ENCODE measurements around the gene PRDX5. TPM values are rescaled to one million over a fixed set of nuclear protein-coding genes. Genes with fewer than 3 reads are reported as not detected.
A peak's percentile ranks its signal among the peaks of the same experiment; 100 is the strongest.

PRDX5 gene
- total RNA-seq, 2 experiments from 2014 or later = 31.7 to 33.1 TPM

- Mint-ChIP-seq H3K4me1 (ENCODE audit: low read depth) (peaks cover 19% of the 10 kb centered on the region), H3K36me3 (ENCODE audit: low read depth) (no peaks in the 10 kb centered on the region), H3K27ac (no peak overlapping the region), H3K9me3 (no peaks in the 10 kb centered on the region), H3K27me3 (peaks cover 81% of the 10 kb centered on the region), H3K4me3 (no peak overlapping the region)
- peaks cover 0 to 22% of the 10 kb centered on the region in 2 experiments for H3K9me3 ChIP-seq (ENCODE audit: control insufficient read depth in 1 of 2, insufficient read depth in 1 of 2, low read length in 2 of 2)
- no peak overlapping the region for H3K4me3 ChIP-seq (ENCODE audit: low read length)
- no peak overlapping the region for H3K27ac ChIP-seq (ENCODE audit: low read depth in 1 of 2, low read length in 2 of 2)
- H3K36me3 ChIP-seq (ENCODE audit: insufficient read depth, low read length) = no peaks in the 10 kb centered on the region
- H3K4me1 ChIP-seq (ENCODE audit: insufficient read depth, low read length) = peaks cover 44% of the 10 kb centered on the region
- ChIA-PET POLR2A (no interaction called here), CTCF (interaction anchor here (1.4 kb wide), 1 partner anchor 24 kb away, joined by 3 read pairs; no protein-coding TSS in a partner anchor)
- DNase-seq (no peak), ATAC-seq (ENCODE audit: poor library complexity) (no peak)
- intact Hi-C loops (cut with DNase I, micrococcal nuclease) = no loop called here
- TF ChIP-seq CTCF (IDR thresholded peaks at IDR 0.05) = no peak
- peaks cover 79 to 92% of the 10 kb centered on the region in 2 experiments for H3K27me3 ChIP-seq (ENCODE audit: control insufficient read depth in 1 of 2, insufficient read depth in 2 of 2, low read length in 2 of 2)
Measured at GRCh38 chr11:64295760-64296159, 22.2 kb upstream of the PRDX5 start.

GRCh38 chr11:64296236-64296635, 21.7 kb upstream of the PRDX5 start:
- Histone ChIP-seq H3K27me3 (ENCODE audit: control insufficient read depth in 1 of 2, insufficient read depth in 2 of 2, low read length in 2 of 2) (peaks cover 78 to 92% of the 10 kb centered on the region in 2 experiments), H3K4me1 (ENCODE audit: insufficient read depth, low read length) (peaks cover 44% of the 10 kb centered on the region), H3K27ac (ENCODE audit: low read depth in 1 of 2, low read length in 2 of 2) (no peak overlapping the region), H3K9me3 (ENCODE audit: control insufficient read depth in 1 of 2, insufficient read depth in 1 of 2, low read length in 2 of 2) (peaks cover 0 to 21% of the 10 kb centered on the region in 2 experiments), H3K36me3 (ENCODE audit: insufficient read depth, low read length) (no peaks in the 10 kb centered on the region), H3K4me3 (ENCODE audit: low read length) (no peak overlapping the region)
- H3K4me3 Mint-ChIP-seq = no peak overlapping the region
- no peak for TF ChIP-seq CTCF (IDR thresholded peaks at IDR 0.05)
- DNase-seq = no peak
- ChIA-PET POLR2A (no interaction called here), CTCF (interaction anchor here (1.4 kb wide), 1 partner anchor 25 kb away, joined by 3 read pairs; no protein-coding TSS in a partner anchor)
- intact Hi-C loops (cut with DNase I, micrococcal nuclease) = no loop called here
- peaks cover 84% of the 10 kb centered on the region for H3K27me3 Mint-ChIP-seq
- peaks cover 23% of the 10 kb centered on the region for H3K4me1 Mint-ChIP-seq (ENCODE audit: low read depth)
- no peak overlapping the region for H3K27ac Mint-ChIP-seq
- no peaks in the 10 kb centered on the region for H3K9me3 Mint-ChIP-seq
- no peak for ATAC-seq (ENCODE audit: poor library complexity)
- H3K36me3 Mint-ChIP-seq (ENCODE audit: low read depth) = no peaks in the 10 kb centered on the region

- ATAC-seq (ENCODE audit: poor library complexity) = no peak
- H3K27ac ChIP-seq (ENCODE audit: low read depth in 1 of 2, low read length in 2 of 2) = no peak overlapping the region
- H3K27me3 Mint-ChIP-seq = peaks cover 92% of the 10 kb centered on the region
- TF ChIP-seq CTCF (IDR thresholded peaks at IDR 0.05) = no peak
- H3K36me3 Mint-ChIP-seq (ENCODE audit: low read depth) = no peaks in the 10 kb centered on the region
- no peaks in the 10 kb centered on the region for H3K9me3 Mint-ChIP-seq
- no peaks in the 10 kb centered on the region for H3K36me3 ChIP-seq (ENCODE audit: insufficient read depth, low read length)
- H3K9me3 ChIP-seq (ENCODE audit: control insufficient read depth in 1 of 2, insufficient read depth in 1 of 2, low read length in 2 of 2) = peaks cover 0 to 24% of the 10 kb centered on the region in 2 experiments
- peaks cover 47% of the 10 kb centered on the region for H3K4me1 ChIP-seq (ENCODE audit: insufficient read depth, low read length)
- POLR2A ChIA-PET = interaction anchor here (0.6 kb wide), 1 partner anchor 91 kb away, joined by 3 read pairs; no protein-coding TSS in a partner anchor
- CTCF ChIA-PET = interaction anchor here (1.3 to 1.4 kb wide), 2 partner anchors 26 to 93 kb away, joined by 3 to 5 read pairs; no protein-coding TSS in a partner anchor
- H3K27ac Mint-ChIP-seq = no peak overlapping the region
- H3K4me3 Mint-ChIP-seq = peak overlapping the region; percentile 0
- intact Hi-C loops (cut with DNase I, micrococcal nuclease) = no loop called here
- no peak for DNase-seq
- H3K4me3 ChIP-seq (ENCODE audit: low read length) = no peak overlapping the region
- H3K4me1 Mint-ChIP-seq (ENCODE audit: low read depth) = peaks cover 23% of the 10 kb centered on the region
- H3K27me3 ChIP-seq (ENCODE audit: control insufficient read depth in 1 of 2, insufficient read depth in 2 of 2, low read length in 2 of 2) = peaks cover 85 to 96% of the 10 kb centered on the region in 2 experiments
Measured at GRCh38 chr11:64296830-64297698, 20.9 kb upstream of the PRDX5 start.
